Gastrocnemius medialis (tissue), 4 donors: ENCODE measurements around the gene CNST. TPM values are rescaled to one million over a fixed set of nuclear protein-coding genes. Genes with fewer than 3 reads are reported as not detected.

Source experiments
- ATAC-seq, 2 donors: fragments of 150-250 bp; one replicate each; pipeline ENCODE4 v1.9.1; 2016
- DNase-seq, 2 donors: peaks; one replicate each; pipeline ENCODE4 v3.0.0-alpha.2; 2019
- H3K27ac ChIP-seq, 4 donors: fragments of 200-600 bp; sonication (generic); 1 replicate in 1 of 4; 2 replicates in 3 of 4; pipeline ENCODE4 v1.5.1; 2016 to 2018; ENCODE audit warnings: mild to moderate bottlenecking in 2 of 4, moderate library complexity in 1 of 4
- H3K27me3 ChIP-seq, 3 donors: fragments of 200-600 bp; sonication (generic) in 2 of 3; 1 replicate in 1 of 3; 2 replicates in 2 of 3; pipeline versions ENCODE4 v1.5.1 to v1.6.0; 2016 to 2019; ENCODE audit warnings: mild to moderate bottlenecking in 1 of 3, moderate library complexity in 1 of 3
- H3K36me3 ChIP-seq, 2 donors: fragments of 200-600 bp; sonication (generic) in 1 of 2; one replicate each; pipeline ENCODE4 v1.5.1; 2017 to 2018
- H3K4me1 ChIP-seq, 2 donors: fragments of 200-600 bp; sonication (generic) in 1 of 2; one replicate each; pipeline ENCODE4 v1.5.1; 2016 to 2017; ENCODE audit warnings: mild to moderate bottlenecking in 2 of 2
- H3K4me3 ChIP-seq, 4 donors: fragments of 200-600 bp; sonication (generic) in 3 of 4; 1 replicate in 1 of 4; 2 replicates in 3 of 4; pipeline ENCODE4 v1.5.1; 2016 to 2019; ENCODE audit warnings: mild to moderate bottlenecking in 2 of 4
- H3K9me3 ChIP-seq, 3 donors: fragments of 200-600 bp; sonication (generic) in 2 of 3; 1 replicate in 1 of 3; 2 replicates in 2 of 3; pipeline ENCODE4 v1.5.1; 2016 to 2019
- CTCF ChIP-seq, 5 experiments: fragments of 450-650 bp in 3 of 5; fragments of 200-600 bp in 2 of 5; sonication (generic) in 2 of 5; IDR thresholded peaks in 4 of 5; conservative IDR thresholded peaks in 1 of 5; 1 replicate in 4 of 5; 2 replicates in 1 of 5; pipeline ENCODE4 v1.5.1; 2016 to 2019; ENCODE audit warnings: antibody characterized with exemption in 5 of 5, mild to moderate bottlenecking in 3 of 5, moderate library complexity in 3 of 5
- POLR2A ChIP-seq, 2 donors: fragments of 450-650 bp; IDR thresholded peaks; one replicate each; pipeline ENCODE4 v1.6.1; 2017; ENCODE audit warnings: antibody characterized with exemption in 2 of 2, mild to moderate bottlenecking in 2 of 2, moderate library complexity in 2 of 2
- in situ Hi-C, 4 donors: fragments of 200-750 bp; cut with MboI; loops; one replicate each; pipeline versions ENCODE4 v1.15.0 to v1.8.0; 2017; ENCODE audit warnings: low sequenced_read_pairs in 4 of 4
- intact Hi-C: fragments of 100-400 bp; cut with DNase I; formaldehyde crosslinking; loops from one replicate; pipeline ENCODE4 v1.15.1; 2023; ENCODE audit warnings: low total_unique reads
- total RNA-seq, 4 donors: library from RNA; depleted of rRNA; stranded (reverse); fragments of >200 nt; gene quantifications; one replicate each; pipeline versions ENCODE4 v1.1.0 to v1.2.3, GENCODE V29; 2016

Gene CNST
- total RNA-seq, 4 donors from 2014 or later = 62.7 to 105 (median 81.5) TPM

GRCh38 chr1:246526380-246526779 is 39.9 kb upstream of the CNST start:
- TF ChIP-seq CTCF (IDR thresholded peaks at IDR 0.05 in 4 of 5, conservative IDR thresholded peaks at IDR 0.05 in 1 of 5) = no peak
- TF ChIP-seq POLR2A (IDR thresholded peaks at IDR 0.05) = no peak
- no peak for ATAC-seq
- H3K36me3 ChIP-seq = no peaks in the 10 kb centered on the region
- H3K4me1 ChIP-seq = no peaks in the 10 kb centered on the region
- DNase-seq = no peak
- in situ Hi-C loops (no loop called here), intact Hi-C loops (no loop called here)
- H3K27ac ChIP-seq = no peak overlapping the region
- no peaks in the 10 kb centered on the region for H3K27me3 ChIP-seq
- H3K9me3 ChIP-seq = no peaks in the 10 kb centered on the region
- H3K4me3 ChIP-seq = no peak overlapping the region

GRCh38 chr1:246526915-246527314 is 39.3 kb upstream of the CNST start:
- DNase-seq = no peak
- H3K9me3 ChIP-seq = no peaks in the 10 kb centered on the region
- no peaks in the 10 kb centered on the region for H3K36me3 ChIP-seq
- intact Hi-C loops = no loop called here
- H3K27me3 ChIP-seq = no peaks in the 10 kb centered on the region
- no peaks in the 10 kb centered on the region for H3K4me1 ChIP-seq
- ATAC-seq = no peak
- H3K27ac ChIP-seq = no peak overlapping the region
- no peak overlapping the region for H3K4me3 ChIP-seq
- TF ChIP-seq CTCF (IDR thresholded peaks at IDR 0.05 in 4 of 5, conservative IDR thresholded peaks at IDR 0.05 in 1 of 5) (no peak), POLR2A (IDR thresholded peaks at IDR 0.05) (no peak)
- in situ Hi-C loops = no loop called here

- no peak for TF ChIP-seq CTCF (IDR thresholded peaks at IDR 0.05 in 4 of 5, conservative IDR thresholded peaks at IDR 0.05 in 1 of 5)
- no peak for TF ChIP-seq POLR2A (IDR thresholded peaks at IDR 0.05)
- no peak for DNase-seq
- H3K36me3 ChIP-seq = no peaks in the 10 kb centered on the region
- in situ Hi-C loops = no loop called here
- H3K27ac ChIP-seq = no peak overlapping the region
- H3K9me3 ChIP-seq = no peaks in the 10 kb centered on the region
- H3K27me3 ChIP-seq = no peaks in the 10 kb centered on the region
- ATAC-seq = no peak
- no peaks in the 10 kb centered on the region for H3K4me1 ChIP-seq
- intact Hi-C loops = no loop called here
- H3K4me3 ChIP-seq = no peak overlapping the region
Measured at GRCh38 chr1:246527402-246528088, 38.7 kb upstream of the CNST start.

DNA sequence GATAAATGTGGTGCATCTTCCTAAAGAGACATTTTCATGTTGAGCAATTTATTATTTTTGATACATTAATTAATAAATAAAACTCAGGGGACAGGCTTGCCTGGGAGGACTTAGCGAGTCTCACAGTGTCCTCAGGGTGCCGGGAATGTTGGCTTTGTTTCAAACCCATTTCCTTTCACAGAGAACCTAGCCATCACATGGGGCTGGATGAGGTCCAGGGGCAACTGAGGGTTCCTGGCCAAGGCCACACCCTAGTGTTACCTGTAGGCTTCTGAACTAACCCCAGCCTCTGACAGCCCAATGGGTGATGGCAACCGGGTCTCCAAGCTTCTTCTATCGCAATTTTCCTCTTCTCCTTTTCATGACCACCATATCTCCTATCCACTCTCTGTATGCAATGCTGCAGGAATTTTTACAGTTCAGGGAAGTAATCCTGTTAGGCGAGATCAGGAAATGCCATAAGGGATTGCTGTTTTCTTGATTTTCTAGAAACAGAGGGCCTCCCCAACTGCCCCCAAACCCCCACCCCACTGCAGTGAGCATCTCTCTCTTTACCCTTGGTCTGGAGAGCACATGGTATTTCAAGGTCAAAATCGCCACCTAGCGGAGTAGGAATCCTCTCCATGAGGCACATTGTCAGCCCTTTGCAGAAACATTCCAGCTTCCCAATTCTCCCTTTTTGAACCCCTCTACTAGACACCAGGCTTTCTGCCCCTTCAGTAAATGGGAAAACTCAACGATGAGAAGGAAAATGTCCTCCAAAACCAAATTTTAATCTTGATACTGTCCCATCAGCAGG is 37.1 kb upstream of the CNST start:
- no peak for ATAC-seq
- no peak for DNase-seq
- H3K36me3 ChIP-seq = no peaks in the 10 kb centered on the region
- TF ChIP-seq POLR2A (IDR thresholded peaks at IDR 0.05) (no peak), CTCF (IDR thresholded peaks at IDR 0.05 in 4 of 5, conservative IDR thresholded peaks at IDR 0.05 in 1 of 5) (no peak)
- no peaks in the 10 kb centered on the region for H3K27me3 ChIP-seq
- H3K27ac ChIP-seq = no peak overlapping the region
- H3K4me3 ChIP-seq = no peak overlapping the region
- in situ Hi-C loops = no loop called here
- intact Hi-C loops = no loop called here
- no peaks in the 10 kb centered on the region for H3K4me1 ChIP-seq
- no peaks in the 10 kb centered on the region for H3K9me3 ChIP-seq
